ELF-1 (cell line): ENCODE results near the gene PAX8.

Experiments used
- DNase-seq: peaks from one replicate; pipeline ENCODE4 v3.0.0-alpha.2; 2016; ENCODE audit warnings: low read depth, low spot score

Gene PAX8

DNA sequence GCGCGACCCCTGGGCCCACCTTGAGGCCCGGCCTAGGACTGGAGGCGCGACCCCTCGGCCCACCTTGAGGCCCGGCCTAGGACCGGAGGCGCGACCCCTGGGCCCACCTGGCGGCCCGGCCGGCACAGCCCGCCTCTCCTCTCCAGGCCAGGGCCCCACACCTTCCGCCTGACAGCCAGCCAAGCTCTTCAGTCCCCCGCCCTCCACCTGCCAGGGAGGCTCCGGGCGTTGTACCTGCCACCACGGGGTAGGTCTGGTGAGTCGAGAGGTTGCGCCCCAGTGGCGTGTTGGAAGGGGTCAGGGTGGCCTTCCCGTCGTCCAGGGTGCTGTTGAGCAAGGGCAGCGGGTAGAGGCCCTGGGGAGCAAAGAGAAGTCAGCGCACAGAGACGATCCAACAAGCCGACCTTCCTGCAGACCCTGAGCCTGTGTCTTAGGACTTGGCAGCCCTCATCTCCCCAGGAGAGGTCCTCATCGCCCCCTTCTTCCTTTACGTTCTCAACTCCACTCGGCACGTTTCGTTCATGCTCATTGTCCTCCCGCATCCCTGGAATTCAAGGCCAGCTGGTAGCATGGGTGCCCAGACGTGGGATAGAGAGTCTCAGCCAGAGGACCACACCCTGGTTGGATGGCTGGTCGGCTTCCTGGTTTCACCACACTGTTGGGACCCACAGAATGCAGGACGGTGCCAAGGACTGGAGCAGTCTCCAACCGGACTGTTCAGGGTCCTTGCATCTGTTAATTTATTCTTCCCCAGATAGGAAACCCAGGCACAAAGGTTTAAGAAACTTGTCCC lies 42.2 kb downstream of the PAX8 start:
- DNase-seq: no peak

DNA sequence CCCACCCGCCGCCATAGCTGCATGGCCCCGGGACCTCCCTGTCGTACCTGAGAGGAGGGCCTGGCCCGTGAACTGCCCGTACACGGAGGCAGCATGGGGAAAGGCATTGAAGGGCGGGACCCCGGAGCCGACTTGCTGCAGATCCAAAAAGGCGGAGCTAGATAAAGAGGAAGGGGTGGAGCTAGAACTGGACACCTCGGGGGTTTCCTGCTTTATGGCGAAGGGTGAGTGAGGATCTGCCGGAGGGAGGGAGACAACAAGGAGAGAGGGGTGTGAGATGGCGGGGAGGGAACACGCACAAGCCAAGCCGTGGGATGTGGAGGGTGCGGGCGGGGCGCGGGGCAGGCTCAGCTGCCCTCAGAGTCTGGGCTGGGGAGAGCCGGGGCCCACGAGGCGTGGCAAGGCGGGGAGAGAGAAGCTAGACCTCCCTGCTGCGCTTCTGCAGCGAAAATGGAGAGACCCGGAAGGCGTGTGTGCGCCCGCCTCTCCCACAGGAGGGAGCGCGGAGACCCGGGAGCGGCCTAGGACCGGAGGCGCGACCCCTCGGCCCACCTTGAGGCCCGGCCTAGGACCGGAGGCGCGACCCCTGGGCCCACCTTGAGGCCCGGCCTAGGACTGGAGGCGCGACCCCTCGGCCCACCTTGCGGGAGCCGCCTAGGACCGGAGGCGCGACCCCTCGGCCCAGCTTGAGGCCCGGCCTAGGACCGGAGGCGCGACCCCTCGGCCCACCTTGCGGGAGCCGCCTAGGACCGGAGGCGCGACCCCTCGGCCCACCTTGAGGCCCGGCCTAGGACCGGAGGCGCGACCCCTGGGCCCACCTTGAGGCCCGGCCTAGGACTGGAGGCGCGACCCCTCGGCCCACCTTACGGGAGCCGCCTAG lies 43.1 kb downstream of the PAX8 start:
- peak; percentile 92 for DNase-seq

DNA sequence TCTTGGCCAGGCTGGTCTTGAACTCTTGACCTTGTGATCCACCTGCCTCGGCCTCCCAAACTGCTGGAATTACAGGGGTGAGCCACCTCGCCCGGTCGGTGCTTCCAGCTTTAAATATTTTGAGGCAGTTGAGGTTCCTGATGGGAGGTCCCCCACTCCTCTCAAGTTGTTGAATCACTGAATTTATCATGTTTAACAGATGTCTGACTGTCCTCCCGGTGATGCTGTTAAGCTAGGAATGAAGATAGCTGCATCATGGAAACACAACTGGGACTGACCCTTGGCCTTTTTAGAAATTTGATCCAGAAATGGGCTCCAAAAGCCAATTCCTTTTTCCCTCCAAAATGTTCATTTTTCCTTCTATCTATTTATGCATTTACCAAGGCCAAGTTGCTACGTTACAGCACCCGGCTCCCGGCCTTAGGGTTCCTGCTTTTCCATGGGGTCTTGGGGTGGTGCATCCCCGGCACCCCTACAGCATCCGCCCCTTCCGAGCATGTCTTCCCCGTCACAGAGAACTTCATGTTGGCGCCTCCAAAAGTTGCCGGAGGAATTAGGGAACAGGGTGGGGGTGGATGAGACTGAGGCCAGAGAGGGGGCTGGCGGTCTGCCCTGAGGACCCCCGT lies 43.9 kb downstream of the PAX8 start:
- no peak for DNase-seq

DNA sequence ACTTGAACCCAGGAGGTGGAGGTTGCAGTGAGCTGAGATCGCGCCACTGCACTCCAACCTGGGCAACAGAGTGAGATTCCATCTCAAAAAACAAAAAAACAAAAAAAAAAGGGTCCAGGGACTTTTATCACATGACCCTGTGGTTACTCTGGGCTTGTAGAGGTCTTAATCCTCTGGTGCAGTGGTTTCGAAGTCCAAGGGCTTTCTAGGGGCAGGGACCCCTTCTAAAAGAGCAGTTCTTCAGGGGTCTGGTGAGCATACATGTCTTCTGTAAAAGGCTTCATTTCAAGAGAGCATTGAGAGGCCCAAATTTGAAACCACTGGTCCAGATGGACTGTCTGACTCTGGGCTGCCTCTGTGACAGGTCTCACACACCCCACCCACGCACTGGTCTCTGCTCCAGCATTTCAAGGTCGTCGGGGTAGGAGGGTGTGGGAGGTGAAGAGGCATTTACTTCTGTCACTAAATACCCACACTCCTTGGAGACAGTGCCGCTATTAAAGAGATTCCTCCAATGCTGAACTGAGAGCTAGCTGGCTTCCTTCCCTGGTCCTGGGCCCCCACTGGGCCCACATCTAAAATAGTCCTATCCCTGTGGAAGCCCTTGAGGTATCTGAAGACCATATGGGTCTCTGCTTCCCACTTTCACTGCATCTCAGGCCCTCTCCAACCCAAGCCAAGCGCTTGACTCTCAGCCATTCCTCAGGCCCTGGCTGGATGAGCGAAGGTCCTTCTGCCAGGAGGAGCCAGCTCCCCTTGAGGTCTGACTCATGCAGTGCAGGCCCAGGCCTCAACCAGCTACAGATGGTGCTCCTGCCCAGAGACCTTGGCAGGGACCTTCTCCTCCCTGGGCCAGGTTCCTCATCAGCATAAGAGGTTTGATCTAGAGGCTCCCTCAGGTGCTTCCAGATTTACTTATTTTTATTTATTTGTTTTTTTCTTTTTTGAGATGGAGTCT lies 44.8 kb downstream of the PAX8 start:
- DNase-seq: no peak

DNA sequence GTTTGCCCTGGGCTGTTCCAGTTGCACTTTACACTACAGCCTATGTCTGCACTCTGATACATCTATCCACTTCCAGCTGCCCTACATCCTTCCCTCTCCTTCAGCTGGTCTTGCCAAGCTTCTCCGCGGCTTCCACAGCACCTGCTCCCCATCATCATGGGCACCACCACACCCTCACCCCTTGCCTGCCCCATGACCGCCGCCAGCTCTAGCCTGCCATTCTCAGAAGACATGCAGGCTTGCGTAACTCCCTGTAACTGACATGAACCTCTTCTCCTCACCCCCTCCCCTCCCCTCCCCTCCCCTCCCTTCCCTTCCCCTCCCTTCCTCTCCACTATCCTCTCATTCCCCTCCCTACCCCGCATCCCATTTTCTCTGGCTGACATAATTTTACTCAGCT lies 46.0 kb downstream of the PAX8 start:
- no peak for DNase-seq

DNA sequence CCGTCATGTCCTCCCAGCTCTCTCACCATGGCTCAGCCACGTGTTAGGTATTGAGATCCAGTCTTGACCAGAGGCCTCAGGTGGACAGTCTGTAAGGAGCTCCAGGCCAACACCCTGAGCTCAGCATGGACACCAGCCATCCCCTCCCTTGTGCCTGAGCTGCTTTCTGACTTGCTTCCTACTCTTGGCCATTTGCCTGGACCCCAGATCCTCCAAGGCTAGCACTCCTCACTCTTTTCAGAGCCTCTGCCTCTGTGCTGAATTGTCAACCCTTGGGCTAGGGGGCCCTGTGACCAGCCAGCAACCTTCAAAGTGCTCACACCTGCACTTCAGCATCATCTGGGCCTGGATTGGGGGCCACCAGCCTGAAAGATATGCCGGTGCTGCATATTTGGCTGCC lies 46.6 kb downstream of the PAX8 start:
- no peak for DNase-seq

DNA sequence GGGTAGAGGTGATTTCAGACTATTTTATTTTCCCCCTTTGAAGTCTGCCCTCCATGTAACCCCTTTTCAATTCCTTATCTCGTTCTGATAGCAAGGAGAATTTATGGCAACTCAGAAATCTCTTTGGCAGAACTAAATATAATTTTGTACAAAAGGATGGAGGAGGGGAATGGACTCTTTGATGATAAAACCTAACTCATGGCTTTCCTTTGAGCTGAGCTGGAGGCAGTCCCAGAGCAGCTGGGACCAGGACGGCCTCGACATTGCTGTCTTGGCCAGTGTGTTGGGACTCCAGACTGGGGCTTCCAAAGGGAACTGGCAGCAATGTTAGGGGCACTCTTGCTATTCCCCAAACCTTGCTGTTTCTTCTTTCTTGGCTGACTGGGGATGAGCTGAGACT lies 47.7 kb downstream of the PAX8 start:
- no peak for DNase-seq

DNA sequence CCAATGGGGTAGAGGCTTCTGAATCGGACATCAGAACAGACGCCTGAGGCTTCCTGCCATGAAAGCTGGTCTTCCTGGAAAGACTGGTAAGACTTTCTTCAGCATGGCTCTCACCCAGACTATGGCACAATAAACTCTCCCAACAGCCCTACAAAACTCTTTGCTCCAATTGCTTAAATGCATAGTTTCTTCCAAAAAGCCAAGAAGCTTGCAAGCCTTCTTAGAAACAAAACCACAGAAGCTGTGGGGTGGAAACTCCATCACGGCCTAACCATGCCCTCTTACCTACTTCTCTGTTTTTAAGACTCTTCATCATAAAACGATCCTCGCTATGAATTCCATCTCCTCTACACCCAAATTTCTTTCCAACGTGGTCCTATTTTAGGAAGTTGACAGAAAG lies 48.2 kb downstream of the PAX8 start:
- no peak for DNase-seq

DNA sequence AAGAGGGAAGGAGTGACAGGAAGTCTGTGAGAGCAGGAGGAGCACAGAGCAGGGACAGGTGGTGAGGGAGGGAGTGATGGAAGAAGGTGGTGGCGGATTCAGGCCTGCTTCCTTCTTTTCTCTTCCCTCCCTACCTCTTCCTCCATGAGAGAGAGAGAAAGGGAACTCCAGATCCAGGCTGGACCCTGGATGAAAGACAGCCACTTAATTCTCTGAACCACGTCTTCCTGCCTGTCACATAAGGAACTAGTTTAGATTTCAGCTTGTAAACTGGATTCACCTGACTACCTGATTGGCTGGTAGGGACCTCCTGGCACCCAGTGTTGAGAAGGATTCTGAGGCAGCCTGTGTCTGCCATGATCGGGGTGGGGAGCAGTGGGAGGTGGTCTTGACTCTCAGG lies 48.9 kb downstream of the PAX8 start:
- DNase-seq: no peak

DNA sequence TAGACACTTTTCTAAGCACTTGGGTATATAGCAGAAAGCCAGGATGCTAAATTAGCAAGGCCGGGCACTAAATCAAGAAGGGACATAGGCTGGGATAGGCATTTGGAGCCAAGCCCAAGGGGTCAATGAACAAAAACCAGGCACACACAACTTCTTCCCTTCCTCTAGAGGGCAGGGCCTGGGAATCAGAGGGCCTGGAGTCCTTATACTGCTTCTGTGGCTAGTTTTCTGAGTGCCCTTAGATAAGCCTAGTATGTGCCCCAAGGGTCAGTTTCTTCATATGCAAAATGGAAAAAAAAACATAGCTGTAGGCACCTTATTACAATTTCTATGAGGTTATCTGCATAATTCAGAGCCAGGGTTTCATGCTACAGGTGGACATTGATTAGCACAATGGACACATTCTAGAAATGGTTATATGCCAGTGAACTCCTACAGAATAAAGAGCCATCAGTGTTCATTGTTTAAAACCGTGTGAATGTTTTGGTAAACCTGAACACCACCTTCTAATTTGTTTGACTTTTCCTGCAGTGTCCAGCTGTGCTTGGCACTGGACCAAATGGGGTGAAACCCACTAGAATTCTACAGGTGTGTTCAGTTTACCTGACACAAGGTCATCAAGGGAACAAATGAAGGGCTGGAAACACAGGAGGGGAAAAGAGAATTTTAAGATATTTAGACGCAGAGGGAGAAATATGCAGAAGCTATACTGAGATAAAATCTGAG lies 49.6 kb downstream of the PAX8 start:
- DNase-seq: no peak

DNA sequence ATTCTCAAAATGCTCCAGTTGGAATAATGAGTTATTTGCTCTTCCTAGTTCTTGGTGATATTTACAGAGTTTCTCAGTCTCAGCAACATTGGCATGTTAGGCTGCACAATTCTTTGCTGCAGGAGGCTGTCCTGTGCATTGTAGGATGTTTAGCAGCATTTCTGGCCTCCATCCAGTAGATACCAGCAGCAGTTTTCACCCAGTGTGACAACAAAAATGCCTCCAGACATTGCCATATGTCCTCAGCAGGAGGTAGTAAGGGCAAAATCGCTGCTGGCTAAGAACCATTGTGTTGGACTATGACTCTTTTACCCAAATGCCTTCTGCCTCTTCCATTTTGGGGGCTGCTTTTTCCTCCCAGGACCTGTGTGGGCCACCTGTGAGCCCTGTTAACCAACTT lies 50.4 kb downstream of the PAX8 start:
- no peak for DNase-seq

DNA sequence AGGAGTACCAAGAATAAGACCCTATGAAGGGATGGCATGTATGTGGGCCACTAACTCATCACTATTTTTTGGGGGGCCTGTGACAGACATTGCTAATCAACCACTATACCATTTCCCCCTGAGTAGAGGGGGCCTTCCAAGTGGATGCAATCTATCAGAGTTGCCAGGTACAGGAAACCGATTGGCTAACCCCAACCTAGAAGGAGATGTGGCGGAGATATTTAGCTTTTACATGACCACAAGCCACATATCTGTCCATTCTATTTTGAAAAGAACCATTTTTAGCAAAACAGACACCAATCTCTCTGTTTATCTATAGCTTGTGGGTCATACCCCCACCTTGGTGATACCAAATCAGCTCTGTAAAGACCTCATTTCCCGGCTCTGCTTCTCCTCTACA lies 51.0 kb downstream of the PAX8 start:
- no peak for DNase-seq

DNA sequence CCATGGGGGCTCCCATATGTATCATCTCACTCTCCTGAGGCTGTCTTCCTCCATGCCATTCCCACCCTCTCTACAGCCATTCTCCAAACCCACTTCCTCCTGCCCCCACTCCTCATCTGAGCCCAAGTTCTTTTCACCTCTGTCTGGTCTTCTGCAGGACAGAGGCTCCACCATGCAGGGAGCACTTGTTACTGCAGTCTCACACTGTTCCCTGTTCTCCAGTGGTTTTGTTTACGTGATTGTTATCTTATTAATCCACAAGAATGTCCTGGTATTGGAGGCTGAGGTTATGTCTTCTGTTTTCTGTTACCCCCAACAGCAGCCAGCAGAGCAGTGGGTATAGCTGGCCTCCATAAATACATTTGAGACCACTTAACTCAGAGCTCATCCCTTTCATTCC lies 51.4 kb downstream of the PAX8 start:
- DNase-seq: no peak

DNA sequence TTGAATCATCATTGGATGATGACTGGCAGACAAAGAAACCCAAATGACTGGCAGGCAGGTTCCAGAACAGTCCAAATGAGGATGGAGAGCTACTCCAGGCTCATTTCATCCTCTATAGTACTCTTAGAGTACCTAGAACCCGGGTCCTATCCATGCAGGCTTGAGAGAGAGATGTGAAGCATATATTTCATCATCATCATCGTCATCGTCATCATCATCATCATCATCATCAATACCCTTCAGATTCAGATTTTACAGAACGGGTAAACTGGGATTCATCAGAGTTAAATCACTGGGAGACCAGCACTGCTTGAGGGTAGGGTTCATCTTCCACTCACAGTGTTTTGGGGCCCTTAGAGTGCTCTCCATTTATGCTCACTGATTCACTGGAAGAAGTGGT lies 52.3 kb downstream of the PAX8 start:
- no peak for DNase-seq

DNA sequence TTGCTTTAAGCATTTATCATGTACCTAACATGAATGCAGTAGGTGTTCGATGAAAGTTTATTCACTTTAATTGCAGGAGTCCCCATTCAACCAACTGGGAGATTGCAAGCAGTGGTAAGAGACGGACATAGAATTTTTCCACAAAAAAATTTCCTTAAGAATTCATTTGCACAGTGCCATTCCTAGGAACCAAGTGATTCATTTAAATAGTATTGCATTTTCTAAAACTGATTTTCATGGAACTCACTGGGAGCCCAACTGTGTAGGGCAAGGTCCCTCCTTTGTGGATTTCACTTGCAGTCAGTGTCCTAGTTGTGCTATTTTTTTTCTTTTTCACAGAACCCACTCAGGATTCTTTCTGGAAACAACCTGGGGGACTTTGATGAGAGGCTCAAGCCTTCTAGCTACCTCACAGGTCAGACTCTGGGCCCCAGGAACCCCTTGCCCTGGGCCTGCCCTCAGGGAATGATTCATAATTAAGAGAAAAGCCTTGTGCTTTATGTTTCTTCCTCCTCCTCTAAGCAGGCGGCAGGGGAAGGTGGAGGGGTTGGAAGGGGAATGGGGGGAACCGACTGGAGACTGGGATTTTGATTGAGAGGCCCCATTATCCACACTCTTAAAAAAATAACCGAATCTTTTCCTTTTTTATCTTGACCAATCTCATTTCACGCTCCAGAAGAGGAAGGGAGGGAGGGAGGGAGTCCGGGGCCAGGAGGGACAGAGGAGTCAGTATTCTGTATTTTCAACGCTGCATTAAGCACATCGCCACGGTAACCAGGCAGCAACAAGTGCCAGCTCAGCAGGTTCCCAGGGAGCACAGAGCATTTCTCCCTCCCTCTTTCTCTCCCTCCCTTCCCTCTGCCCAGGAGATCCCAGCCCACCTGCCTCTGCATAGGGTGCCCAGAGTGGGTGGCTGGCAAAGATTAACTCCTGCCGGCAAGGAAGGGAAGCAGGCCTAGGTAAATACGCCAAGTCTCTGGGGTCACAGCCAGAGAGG lies 53.2 kb downstream of the PAX8 start:
- DNase-seq: no peak

DNA sequence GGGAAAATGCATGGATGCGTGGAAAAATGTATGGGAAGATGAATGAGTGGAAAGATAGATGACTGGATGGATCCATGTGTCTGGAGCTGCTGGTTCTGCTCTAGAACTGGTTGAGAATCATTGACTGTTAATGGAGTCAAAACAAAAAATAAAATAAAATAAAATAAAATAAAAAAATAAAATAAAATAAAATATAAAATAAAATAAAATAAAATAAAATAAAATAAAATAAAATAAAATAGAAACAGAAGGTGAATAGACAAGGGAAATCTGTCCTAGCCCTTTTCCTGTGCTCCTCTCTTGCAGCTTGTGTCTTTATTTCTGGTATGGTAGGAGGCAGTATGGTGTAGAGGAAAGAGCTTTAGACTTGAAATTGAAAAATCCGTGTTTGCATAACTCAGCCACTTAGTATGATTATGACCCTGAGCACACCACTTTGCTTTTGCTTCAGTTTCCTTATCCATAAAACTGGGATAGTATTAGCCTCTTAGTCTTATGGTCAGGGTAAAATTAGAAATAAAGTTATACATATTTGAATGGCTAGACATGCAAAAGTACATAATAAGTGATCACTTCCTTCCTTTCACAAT lies 54.0 kb downstream of the PAX8 start:
- DNase-seq: no peak

DNA sequence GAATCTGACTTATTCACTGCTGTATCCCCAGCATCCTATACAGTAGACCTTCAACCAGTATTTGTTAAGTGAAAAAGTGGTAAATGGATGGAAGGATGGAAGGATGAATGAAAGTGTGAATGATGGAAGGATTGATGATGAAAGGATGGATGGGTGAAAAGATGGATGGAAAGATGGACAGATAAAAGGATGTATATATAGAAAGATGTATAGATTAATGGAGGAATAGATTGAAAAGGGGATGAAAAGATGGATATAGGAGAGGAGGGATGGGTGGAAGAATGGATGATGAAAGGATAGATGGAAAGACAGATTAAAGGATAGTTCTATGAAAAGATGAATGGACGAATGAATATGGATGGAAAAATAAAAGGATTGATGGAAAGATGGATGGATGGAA lies 54.9 kb downstream of the PAX8 start:
- DNase-seq: no peak

DNA sequence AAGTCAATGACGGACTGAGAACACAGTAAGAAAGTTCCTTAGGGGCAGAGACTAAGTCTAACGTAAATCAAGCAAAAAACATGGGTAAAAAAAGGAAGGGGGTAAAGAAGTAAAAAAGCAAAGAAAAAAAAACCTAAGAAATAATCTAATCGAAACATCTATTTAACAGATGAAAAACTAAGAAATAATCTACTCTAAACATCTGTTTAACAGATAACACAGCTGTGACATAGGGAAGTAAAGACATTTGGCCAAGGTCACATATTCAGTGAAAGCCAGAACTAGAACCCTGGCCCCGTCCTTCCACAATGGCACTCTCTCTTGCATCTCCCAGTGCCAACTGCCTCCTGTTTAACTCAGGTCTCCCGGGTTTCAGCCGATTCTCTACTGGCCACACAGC lies 56.9 kb downstream of the PAX8 start:
- no peak for DNase-seq
